ENCODE data around the gene MEX3D.

DNA sequence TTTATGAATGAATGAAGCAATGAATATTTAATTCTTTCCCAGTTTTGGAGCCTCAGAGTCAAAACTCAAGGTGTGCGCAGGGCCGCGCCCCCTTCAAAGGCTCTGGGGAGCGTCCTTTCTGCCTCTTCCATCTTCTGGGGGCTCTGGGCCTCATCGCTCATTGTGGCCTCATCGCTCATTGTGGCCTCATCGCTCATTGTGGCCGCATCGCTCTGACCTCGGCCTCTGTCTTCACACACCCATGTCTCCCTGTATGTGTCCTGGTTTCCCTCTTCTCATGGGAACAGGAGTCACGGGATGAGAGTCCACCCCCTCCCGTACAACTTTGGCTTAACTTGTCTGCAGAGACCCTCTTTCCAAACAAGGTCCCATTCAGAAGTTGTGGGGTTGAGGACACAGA, 3.2 kb upstream of the MEX3D start:
- TF ChIP-seq POLR2AphosphoS5 (IDR thresholded peaks at IDR 0.05; ENCODE audit: low read depth, low read length) = no peak
- no peak for TF ChIP-seq TAF1 (IDR thresholded peaks at IDR 0.05; ENCODE audit: low read depth, low read length)
- no peak for TF ChIP-seq POLR2A (IDR thresholded peaks at IDR 0.05; ENCODE audit: low read depth, low read length)
- TF ChIP-seq POU2F2 (IDR thresholded peaks at IDR 0.05; ENCODE audit: low read depth, low read length) = no peak
- no peak for TF ChIP-seq SPI1 (IDR thresholded peaks at IDR 0.05; ENCODE audit: low read depth, low read length)
